ENCODE measurements around the gene FDXR.
A peak's percentile ranks its signal among the peaks of the same experiment; 100 is the strongest.
"Not testable (repeated sequence)": the region's sequence is repeated elsewhere in the genome, so short reads cannot be mapped to it uniquely, and the experiment has no call there.

FDXR gene

GRCh38 chr17:74870512-74870911 lies 2.3 kb downstream of the FDXR start:
- no peak for DNase-seq

GRCh38 chr17:74870028-74870427 lies 2.8 kb downstream of the FDXR start:
- not testable (repeated sequence) for DNase-seq

- DNase-seq = no peak
These were observed 3.9 kb downstream of the FDXR start for GRCh38 chr17:74868908-74869255.

- no peak for DNase-seq
These were observed 4.4 kb downstream of the FDXR start for GRCh38 chr17:74868251-74868907.

- no peak for DNase-seq
These were observed 6.5 kb downstream of the FDXR start for GRCh38 chr17:74866198-74866835.

- no peak for DNase-seq
These were observed 7.1 kb downstream of the FDXR start for GRCh38 chr17:74865504-74866197.

GRCh38 chr17:74864866-74865395 lies 7.9 kb downstream of the FDXR start:
- DNase-seq = peak; percentile 75

- DNase-seq = no peak
These were observed 8.4 kb downstream of the FDXR start for GRCh38 chr17:74864297-74864865.

- no peak for DNase-seq
These were observed 9.1 kb downstream of the FDXR start for GRCh38 chr17:74863420-74864296.

- no peak for DNase-seq
These were observed 9.9 kb downstream of the FDXR start for GRCh38 chr17:74862919-74863318.

- DNase-seq = peak; percentile 79
These were observed 10.5 kb downstream of the FDXR start for GRCh38 chr17:74862108-74862901.

- no peak for DNase-seq
These were observed 11.1 kb downstream of the FDXR start for GRCh38 chr17:74861662-74862107.

- no peak for DNase-seq
These were observed 11.7 kb downstream of the FDXR start for GRCh38 chr17:74860872-74861661.

GRCh38 chr17:74860229-74860871 lies 12.4 kb downstream of the FDXR start:
- DNase-seq = no peak

- DNase-seq = peak; percentile 44
These were observed 13.2 kb downstream of the FDXR start, which contains the start of gene GRIN2C for GRCh38 chr17:74859459-74860228. GRIN2C (minus strand) TSS chr17:74859885; CDS start chr17:74855092, 4,793 bp downstream.

- DNase-seq = no peak
These were observed 13.9 kb downstream of the FDXR start for GRCh38 chr17:74858672-74859458.

GRCh38 chr17:74857191-74857590 lies 15.6 kb downstream of the FDXR start:
- DNase-seq = no peak

- no peak for DNase-seq
These were observed 16.7 kb downstream of the FDXR start for GRCh38 chr17:74856112-74856511.

Measured in stimulated activated CD4-positive, alpha-beta T cell treated with anti-CD3 and anti-CD28 coated beads, Interleukin-4, amount 100 ng/mL, for 1 hour (primary cell).